ENCODE data around the gene MAP1LC3C.

Gene MAP1LC3C

DNA sequence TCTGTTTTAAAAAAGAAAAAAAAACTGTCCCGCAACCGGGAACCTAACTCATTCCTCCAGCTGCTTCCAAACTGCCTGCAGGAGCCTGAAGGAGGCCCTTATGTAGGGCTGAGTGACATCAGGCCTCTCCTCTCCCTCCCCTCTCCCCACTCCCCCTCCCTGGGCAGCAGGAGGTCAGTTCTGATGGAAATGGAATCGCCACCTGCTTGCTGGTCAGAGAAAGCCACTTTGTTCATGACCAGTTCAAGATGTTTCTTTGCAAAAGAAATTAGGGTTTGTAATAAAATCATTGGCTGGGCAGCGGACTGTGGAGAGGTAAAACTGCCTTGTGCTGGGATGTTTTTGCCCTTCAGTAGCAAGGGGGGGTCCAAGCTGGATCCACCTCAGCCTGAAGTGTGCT is at the start of gene MAP1LC3C:
Gene MAP1LC3C, minus strand, starts transcription at position 73 of the 400 bp plus-strand sequence. CDS start 90 bp downstream, outside the sequence.
- TF ChIP-seq, protein P1, sequence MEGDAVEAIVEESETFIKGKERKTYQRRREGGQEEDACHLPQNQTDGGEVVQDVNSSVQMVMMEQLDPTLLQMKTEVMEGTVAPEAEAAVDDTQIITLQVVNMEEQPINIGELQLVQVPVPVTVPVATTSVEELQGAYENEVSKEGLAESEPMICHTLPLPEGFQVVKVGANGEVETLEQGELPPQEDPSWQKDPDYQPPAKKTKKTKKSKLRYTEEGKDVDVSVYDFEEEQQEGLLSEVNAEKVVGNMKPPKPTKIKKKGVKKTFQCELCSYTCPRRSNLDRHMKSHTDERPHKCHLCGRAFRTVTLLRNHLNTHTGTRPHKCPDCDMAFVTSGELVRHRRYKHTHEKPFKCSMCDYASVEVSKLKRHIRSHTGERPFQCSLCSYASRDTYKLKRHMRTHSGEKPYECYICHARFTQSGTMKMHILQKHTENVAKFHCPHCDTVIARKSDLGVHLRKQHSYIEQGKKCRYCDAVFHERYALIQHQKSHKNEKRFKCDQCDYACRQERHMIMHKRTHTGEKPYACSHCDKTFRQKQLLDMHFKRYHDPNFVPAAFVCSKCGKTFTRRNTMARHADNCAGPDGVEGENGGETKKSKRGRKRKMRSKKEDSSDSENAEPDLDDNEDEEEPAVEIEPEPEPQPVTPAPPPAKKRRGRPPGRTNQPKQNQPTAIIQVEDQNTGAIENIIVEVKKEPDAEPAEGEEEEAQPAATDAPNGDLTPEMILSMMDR (IDR thresholded peaks at IDR 0.05; ENCODE audit: extremely low read depth, missing control alignments), result no peak
- DNase-seq (ENCODE audit: low spot score), result no peak

DNA sequence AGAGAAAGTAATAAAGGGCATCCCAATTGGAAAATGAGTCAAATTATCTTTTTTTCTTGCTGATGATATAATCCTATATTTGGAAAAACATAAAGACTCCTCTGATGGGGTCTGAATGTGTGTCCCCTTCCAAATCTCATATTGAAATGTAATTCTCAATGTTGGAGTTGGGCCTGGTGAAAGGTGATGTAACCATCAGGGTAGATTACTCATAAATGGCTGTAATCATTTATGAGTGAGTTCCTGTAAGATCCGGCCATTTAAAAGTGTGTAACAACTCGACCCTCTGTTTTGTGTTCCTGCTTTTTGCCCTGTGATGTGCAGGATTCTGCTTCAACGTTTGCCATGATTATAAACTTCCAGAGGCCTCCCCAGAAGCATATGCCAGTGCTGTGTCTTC is 44.3 kb upstream of the MAP1LC3C start:
- TF ChIP-seq, protein P1 (IDR thresholded peaks at IDR 0.05; ENCODE audit: extremely low read depth, missing control alignments), result no peak
- no peak for DNase-seq (ENCODE audit: low spot score)

DNA sequence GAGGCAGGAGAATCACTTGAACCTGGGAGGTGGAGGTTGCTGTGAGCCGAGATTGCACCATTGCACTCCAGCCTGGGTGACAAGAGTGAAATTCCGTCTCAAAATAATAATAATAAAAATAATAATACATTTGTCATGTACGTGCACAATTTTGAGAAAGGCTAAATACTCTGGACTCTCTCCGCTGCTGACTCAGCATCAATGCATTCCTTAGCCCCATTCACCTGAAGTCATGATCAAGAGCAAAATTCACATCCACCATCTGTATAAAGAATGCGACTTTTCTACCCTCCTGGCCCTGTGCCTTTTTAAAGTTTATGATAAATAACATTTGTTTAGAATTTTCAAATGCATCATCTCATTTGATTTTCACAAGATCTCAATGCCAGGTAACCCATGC is 35.5 kb upstream of the MAP1LC3C start:
- TF ChIP-seq, protein P1 (IDR thresholded peaks at IDR 0.05; ENCODE audit: extremely low read depth, missing control alignments), result no peak
- no peak for DNase-seq (ENCODE audit: low spot score)

DNA sequence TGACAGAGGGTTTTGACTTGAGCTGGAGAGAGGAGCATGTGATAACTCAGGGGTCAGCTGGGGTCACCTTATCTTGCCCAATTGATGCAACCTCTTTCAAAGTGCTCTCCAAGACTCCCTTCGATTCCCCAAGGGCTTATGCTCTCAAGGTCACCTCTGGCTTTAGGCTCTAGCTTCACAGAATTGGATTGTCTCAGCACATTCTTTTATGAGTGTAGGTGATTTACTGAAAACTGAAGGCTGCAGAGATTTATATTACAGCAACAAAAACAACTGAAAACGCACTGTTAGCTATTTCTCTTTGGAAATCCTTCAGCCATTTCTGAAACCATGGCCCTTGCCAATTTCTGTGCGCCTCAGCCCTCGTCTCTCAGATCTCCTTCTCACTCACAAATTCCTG is 34.5 kb upstream of the MAP1LC3C start:
- DNase-seq (ENCODE audit: low spot score), result no peak
- TF ChIP-seq, protein P1 (IDR thresholded peaks at IDR 0.05; ENCODE audit: extremely low read depth, missing control alignments), result no peak

DNA sequence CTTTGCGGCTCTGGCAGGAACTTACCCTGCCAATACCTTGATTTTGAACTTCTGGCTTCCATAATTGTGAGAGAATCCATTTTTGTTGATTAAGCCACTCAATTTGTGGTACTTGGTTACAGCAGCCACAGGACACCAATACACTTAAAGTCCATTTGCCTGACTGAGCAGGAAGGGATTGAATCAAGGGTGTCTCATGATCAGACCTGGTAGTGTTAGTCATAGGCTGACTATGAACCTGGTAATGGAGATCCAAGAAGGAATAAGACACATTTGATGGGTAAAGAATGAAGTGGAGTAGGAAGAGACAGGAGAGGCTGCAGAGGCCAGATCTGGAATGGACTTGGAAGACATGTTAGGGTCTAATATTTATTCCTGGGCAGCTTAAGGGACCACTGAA is 31.2 kb upstream of the MAP1LC3C start:
- DNase-seq (ENCODE audit: low spot score), result no peak
- TF ChIP-seq, protein P1 (IDR thresholded peaks at IDR 0.05; ENCODE audit: extremely low read depth, missing control alignments), result no peak

DNA sequence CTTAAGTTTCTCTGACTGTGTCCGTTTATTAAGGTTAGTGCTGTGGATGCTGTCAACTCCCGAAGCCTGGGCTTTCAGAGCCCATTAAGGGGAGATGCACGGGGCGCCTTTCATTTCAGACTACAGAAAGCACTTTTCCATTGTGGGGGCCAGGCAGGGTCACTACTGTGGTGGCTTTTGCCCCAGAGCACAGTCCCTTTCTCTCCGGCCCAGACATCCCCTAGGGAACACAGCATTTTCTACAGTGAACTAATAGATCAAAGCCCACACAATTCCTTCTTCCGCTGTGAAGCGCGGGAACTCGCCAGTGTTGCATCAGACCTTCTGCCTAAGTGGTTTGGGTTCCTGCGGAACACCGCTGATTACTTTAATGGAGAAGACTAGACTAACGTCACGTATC is 26.8 kb upstream of the MAP1LC3C start:
- no peak for DNase-seq (ENCODE audit: low spot score)
- TF ChIP-seq, protein P1 (IDR thresholded peaks at IDR 0.05; ENCODE audit: extremely low read depth, missing control alignments), result no peak

DNA sequence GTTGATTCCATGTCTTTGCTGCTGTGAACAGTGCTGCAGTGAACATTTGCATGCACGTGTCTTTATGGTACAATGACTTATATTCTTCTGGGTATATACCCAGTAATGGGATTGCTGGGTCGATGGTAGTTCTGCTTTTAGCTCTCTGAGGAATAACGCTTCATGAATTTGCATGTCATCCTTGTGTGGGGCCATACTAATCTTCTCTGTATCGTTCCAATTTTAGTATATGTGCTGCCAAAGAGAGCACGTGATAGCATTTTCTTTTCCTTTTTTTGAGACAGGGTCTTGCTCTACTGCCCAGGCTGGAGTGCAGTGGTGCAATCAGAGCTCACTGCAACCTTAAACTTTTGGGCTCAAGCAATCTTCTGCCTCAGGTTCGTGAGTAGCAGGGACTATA is 24.9 kb upstream of the MAP1LC3C start:
- TF ChIP-seq, protein P1 (IDR thresholded peaks at IDR 0.05; ENCODE audit: extremely low read depth, missing control alignments), result no peak
- no peak for DNase-seq (ENCODE audit: low spot score)
